HG03025 (cell line): ENCODE data around the gene ANKRD18A.
"Not testable (repeated sequence)": the region's sequence is repeated elsewhere in the genome, so short reads cannot be mapped to it uniquely, and the experiment has no call there.

Source experiments
- ATAC-seq: cut with Tn5 transposase; IDR thresholded peaks from one replicate; pipeline ENCODE4 v1.9.1; 2021; ENCODE audit warnings: mild to moderate bottlenecking, moderate library complexity; ENCODE audit not compliant: unreplicated experiment, low FRiP score

ANKRD18A gene

DNA sequence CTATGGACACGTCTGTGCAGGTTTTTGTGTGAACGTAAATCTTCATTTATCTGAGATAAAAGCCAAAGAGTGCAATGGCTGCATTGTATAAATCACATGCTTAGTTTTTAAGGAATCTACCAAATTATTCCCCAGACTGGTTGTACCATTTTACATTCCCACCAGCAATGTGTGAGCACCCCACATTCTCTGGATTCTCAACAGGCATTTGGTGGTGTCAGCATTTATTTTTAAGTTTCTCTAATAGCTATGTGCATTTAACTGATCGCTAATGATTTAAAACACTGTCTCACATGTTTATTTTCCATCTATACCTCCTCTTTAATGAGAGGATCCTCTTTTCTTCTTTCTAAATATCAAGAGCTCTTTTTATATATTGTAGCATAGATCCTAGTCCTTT, 13.9 kb upstream of the ANKRD18A start:
- no peak for ATAC-seq

DNA sequence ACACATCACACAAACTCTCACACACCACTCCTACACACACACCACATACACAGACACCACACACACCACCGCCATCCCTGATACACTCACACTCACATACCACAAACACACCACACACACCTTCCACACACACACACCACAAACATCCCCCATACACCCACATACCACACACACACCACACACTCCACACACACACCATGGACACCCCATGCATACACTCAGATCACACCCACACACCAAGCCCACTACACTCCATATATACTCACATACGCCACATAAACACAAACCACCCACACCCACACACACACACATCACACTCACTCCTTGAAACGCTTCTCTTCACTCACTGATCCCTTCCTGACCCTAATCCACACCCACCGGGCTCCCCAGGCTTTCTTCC, 9.1 kb upstream of the ANKRD18A start:
- ATAC-seq: no peak

DNA sequence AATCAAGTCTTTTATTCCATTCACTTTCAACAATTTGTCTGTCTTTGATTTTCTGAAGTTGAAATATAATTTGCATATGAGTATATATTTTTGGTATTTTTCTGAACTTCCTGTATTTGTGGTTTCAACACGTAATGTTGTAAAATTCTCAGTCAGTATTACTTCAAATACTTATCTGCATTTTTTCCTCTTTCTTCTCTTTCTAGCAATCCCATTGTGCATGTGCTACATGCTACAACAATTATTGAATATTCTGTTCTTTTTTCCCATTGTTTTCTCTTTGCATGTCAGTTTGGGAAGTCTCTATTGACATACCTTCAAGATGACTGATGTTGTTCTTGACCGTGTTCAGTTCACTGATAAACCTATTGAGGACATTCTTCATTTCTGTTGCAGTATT, 5.6 kb upstream of the ANKRD18A start:
- ATAC-seq: no peak

DNA sequence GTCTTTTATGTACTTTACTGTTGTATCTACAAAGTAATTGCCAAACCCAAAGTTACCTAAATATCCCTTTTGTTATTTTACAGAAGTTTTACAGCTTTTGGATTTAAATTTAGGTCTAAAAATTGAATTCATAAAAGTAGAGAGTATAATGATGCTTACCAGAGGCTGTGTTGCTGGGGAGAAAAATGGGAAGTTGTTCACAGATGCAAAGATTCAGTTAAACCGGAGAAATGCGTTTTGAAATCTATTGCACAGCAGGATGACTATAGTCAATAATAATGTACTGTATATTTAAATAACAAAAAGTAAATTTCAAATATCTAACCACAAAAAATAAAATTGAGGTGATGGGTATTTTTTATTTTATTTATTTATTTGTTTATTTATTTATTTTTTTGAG, 2.6 kb upstream of the ANKRD18A start:
- ATAC-seq: no peak

DNA sequence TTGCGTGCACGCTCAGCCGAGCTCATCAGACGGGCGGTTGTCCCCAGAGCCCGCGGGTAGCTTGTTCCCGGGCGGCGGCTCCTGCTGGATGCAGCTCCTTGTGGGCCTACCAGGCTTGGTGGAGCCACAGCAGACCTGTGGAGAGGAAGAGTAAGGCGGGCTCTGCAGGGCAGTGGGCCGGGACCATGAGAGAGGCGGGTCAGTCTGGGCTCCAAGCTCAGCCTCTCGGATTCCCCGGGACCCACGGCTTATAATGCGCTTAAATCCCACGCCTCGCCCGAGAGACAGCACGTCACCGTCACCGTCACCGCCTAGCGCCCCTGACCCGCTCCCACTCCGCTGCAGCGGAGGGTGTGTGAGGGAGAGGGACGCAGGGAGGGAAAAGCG, 1.9 kb upstream of the ANKRD18A start:
- no peak for ATAC-seq

DNA sequence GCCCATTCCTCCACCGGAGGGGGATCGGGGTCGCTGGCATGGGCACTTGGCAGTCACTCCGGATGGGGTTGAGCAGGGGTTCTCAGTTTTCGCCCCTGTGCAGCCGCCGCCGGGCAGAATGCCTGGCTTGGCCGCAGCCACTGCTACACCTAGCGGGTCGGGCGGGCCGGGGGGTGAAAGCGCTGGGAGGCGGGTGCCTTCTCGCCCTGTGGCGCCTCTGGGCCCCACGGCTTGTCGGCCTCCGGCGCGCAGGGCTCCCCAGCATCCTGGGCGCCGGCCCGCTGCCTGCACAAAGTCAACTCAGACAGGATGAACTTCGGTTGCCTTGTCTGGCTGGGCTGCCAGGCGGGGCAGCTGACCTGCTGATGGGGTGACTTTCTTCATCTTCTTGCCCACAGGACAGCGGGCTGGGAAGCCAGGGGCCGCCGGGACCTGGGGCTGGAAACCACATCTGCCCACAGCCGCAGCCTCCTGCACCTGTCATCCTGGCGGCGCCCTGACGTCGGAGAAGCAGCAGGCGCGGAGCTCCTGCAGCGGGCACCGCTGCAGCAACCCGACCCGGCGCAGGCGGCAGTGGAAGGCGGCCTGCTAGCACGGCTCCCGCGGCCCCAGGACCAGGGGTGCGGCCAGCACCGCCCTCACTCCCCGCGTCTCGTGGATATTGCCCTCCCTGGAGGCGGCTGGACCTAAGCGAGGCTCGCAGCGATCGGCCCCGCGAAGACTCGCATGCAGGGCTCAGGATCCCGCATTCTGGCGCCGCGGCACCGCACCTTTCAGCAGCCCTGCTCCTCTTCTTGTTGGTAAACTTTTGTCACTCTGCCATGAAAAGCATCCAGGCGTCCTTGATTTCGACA, 1.3 kb upstream of the ANKRD18A start:
- no peak for ATAC-seq

DNA sequence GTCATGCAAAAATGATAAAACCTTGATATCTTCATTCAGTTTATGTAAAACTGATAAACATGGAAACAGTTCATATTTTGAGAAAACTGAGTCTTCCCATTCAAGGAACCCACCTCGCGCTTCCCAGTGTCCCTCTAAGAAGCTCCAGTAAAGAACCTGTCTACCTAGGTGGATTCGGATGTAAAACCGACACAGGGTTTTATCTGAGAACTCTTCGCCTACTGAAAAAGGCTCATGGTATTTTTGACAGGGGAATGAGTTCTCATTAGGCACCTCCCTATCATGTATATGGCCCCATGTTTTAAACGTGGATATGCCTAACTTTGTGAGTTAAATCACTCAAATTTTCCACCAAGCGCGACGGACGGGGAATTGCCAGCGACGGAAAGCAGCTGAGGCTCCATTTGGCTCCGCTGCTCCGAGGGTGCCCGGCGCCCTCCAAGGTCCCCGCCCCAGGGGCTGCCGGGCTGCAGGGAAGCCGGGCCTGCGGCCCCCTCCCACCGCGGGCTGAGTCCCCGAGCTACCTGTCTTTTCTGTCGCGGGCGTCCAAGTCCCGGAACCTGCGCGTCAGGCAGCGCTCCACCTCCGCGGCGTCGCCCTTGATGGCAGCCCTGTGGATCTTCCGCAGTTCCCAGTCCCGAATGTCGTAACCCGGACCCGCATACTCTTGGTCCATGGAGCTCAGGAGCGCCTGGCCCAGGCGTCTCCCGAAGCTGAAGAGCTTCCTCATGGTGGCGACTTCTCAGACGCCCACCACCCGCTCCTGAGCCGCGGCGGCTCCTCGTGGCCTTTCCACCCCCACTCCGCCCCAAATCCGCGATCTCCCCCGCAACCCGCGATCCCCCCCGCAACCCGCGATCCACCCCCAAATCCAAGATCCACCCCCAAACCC, 594 bp downstream of the ANKRD18A start:
- ATAC-seq: no peak

DNA sequence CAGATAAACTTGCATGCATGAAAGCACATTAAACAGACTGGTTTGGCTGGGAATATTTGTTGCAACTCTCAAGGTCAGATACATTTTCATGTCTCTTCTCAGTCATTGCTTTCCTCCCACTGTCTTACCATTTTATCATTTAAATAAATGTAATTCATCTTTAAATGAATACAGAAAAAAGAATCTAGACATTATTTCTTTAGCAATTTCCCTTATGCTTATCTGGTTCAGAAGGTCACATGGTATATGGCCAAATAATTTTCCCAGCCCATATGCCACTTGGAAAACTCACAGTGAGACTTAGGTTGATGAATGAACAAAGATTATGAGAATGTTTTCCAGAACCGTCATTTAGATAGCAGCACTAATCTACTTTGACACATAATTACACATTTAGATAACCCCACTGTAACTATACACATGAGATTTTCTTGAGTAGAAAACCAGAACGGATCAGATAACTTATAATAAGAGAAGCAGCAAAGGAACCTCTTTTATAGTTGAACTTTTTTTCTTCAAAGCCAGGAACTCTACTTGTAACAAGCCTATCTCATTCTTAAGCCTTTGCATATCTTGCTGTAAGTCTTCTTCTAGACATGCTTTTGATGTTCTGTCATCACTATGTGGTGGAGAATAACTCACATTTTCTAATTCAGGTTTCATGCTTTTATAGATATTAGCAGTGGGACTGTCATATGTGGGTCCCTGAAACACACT, 22.2 kb downstream of the ANKRD18A start:
- not testable (repeated sequence) for ATAC-seq

DNA sequence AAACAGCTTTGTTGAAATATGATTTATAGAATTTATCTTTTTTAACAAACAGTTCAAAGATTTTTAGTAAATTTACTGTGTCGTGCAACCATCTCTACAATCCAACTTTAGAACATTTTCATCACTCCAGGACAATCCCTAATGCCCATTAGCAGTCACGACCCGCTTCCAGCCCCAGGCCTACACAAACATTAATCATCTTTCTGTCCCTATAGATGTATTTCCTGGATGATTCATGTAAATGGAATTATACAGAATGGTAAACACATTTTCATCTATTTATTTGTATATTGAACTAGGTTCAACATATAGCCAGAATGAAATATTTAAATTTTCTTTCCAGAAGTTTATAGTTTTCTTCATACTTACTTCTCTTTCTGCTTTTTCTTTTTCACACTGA, 25.3 kb downstream of the ANKRD18A start:
- ATAC-seq: not testable (repeated sequence)

DNA sequence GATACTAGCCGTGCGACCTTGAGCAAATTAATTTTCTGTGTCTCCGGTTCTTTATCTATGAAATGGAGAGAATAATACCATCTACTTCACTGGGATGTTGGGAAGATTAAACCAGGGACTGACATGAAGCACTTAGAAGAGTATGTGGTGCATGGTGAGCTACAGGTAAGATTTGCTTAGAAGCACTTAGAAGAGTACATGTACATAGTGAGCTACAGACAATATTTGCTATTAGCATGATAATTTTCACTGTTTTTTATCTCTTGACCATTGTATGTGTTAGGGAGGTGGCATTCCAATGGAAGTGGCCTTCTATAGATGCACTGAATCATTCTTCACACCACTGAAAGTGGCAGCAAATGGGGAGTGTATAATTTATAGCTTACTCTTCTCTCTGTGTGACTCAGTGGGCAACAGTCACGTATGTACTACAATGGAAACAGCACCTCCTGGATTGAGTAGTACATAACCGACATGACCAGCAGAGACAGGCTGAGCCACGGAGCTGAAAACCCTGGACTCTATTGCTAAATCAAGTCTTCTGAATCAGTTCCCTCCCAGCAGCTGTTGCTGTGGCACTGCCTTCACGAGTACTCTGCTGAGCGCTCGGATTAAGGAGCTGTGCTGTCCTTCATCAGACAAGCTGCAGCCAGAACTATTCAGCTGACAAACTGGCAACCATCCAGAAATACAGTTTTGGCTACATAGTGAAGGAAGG, 28.9 kb downstream of the ANKRD18A start:
- not testable (repeated sequence) for ATAC-seq

DNA sequence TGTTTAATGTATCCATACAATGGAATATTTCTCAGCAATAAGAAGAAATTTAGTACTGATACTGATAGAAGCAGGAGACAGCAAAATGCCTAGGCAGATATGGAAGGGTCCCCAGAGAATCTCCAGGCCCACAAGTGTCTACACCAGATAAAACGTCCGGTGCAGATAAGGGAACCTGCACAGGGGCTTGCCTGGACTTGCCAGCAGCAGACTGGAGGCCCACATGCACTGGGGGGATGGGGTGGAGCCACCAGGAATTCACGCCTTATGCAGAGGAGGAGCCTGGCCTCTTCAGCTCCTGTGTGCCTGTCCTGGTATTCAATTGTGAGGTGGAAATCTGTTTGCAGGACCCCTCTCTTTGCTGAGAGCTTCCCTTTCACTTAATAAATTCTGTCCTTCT, 36.6 kb downstream of the ANKRD18A start:
- ATAC-seq: not testable (repeated sequence)

DNA sequence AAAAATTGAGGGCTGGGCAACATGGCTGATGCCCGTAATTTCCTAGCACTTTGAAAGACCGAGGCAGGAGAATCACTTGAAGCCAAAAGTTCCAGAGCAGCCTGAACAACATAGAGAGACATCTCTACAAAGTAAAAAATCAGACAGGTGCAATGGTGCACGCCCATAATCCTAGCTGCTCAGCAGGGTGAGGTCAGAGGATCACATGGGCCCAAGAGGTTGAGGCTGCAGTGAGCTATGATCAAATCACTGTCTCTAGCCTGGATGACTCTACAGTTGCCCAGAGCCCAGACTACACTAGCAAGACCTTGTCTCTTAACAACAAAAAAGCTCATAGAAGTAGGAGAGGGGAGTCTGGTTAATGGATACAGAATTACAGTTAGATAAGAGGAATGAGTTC, 40.3 kb downstream of the ANKRD18A start:
- not testable (repeated sequence) for ATAC-seq

DNA sequence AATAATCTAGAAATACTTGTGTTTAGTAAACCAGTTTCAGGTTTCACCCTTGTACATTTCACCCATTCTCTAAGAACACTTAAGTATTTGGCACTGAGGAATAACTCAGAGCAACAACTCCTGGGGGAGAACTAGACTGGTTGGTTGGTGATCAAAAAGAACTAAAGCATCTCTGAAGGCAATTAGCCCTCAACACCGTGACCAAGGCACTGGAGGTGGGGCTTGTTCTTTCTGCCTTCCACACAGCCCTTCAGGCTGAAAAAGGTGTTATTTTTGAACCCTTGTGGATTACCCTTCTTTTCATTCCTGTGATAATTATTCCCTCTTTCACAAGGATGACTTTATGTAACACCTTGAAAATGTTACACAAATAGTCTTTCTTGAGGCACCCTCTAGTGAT, 44.2 kb downstream of the ANKRD18A start:
- ATAC-seq: not testable (repeated sequence)

DNA sequence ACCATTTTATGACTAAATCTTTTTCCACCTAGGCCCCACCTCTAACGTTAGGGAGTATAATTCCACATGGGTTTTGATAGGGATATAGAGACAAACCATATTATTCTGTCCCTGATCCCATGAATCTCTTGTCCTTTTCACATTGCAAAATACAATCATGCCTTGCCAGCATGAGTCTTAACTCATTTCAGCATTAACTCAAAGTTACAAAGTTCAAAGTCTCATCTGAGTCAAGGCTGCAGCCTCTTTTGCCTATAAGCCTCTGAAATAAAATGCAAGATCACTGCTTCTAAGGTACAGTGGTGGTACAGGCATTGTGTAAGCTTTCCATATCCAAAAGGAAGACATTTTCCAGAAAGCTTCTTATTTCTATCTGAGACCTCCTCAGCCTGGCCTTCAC, 54.3 kb downstream of the ANKRD18A start:
- not testable (repeated sequence) for ATAC-seq

DNA sequence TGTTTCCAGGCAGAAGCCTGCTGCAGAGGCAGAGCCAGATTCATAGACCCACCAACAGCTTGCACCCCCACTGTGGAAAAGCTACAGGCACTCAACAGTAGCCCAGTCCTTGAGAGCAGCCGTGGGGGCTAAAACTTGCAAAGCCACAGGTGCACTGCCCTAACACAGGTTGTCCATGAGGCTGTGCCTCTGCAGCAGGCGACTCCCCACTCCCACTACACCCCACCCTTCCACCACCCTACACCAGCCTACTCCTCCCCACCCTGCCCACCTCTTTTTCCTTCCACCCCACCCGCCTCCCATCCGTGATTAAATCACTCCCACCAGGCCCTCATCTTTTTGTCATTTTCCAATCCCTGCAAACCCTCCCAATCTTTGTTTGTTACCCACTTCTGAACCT, 55.2 kb downstream of the ANKRD18A start:
- ATAC-seq: not testable (repeated sequence)

DNA sequence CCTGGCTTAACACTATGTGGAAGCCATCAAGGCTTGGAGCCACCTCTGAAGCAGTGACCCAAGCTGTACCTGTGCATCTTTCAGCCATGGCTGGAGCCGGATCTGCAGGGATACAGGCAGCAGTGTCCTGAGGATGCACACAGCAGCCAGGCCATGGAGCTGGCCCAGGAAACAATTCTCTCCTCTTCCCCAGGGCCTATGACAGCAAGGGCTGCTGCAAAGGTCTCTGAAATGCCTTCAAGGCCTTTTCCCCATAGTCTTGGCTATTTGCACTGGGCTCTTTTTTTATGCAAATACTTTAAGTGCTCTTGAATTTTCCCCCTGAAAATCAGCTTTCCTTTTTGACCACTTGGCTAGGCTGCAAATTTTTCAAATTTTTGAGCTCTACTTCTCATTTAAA, 56.5 kb downstream of the ANKRD18A start:
- ATAC-seq: not testable (repeated sequence)

DNA sequence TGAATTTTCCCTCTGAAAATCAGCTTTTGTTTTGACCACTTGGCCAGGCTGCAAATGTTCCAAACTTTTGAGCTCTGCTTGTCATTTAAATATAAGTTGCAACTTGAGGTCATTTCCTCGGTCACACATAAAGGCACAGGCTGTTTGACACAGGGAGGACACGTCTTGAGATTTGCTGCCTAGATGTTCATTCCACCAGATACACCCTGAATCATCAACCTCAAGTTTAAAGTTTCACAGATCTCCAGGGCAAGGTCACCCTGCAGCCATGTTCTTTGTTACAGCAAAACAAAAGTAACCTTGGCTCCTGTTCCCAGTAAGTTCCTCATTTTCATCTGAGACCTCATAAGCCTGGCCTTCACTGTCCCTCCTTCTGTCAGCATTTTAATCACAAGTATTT, 59.3 kb downstream of the ANKRD18A start:
- not testable (repeated sequence) for ATAC-seq

DNA sequence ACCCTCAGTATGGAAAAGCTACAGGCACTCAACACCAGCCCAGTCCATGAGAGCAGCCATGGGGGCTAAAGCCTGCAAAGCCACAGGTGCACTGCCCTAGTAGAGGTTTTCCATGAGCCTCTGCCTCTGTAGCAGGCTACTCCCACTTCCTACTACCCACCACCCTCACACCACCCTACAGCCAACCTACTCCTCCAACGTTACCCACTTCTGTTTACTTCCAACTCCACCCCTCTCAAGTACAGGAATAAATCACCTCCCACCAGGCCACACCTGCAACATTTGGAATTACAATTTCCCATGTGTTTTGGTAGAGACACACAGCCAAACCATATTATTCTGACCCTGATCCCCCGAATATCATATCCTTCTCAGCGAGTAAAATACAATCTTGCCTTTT, 61.2 kb downstream of the ANKRD18A start:
- ATAC-seq: not testable (repeated sequence)

DNA sequence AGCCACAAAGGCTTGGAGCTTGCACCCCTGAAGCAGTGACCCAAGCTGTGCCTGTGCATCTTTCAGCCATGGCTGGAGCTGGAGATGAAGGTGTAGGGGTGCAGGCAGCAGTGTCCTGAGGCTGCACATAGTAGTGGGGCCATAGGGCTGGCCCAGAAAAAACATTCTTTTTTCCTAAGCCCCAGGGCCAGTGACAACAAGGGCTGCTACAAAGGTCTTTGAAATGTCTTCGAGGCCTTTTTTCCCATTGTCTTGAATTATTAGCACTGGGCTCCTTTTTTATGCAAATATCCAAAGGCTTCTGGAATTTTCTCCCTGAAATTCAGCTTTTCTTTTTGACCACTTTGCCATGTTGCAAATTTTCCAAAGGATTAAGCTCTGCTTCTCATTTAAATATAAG, 62.6 kb downstream of the ANKRD18A start:
- ATAC-seq: not testable (repeated sequence)

DNA sequence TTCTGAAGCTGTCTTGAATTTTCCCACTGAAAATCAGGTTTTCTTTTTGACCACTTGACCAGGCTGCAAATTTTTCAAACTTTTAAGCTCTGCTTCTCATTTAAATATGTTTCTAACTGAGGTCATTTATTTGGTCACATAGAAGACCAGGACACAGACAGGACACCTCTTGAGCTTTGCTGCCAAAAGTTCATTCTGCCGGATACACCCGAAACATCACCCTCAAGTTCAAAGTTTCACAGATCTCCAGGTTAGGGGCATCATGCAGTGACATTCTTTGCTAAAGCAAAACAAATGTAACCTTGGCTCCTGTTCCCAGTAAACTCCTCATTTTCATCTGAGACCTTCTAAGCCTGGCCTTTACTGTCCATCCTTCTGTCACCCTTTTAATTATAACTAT, 65.4 kb downstream of the ANKRD18A start:
- ATAC-seq: not testable (repeated sequence)
